GM19438 (cell line): ENCODE data around the gene NXN.
"Not testable (repeated sequence)": the region's sequence is repeated elsewhere in the genome, so short reads cannot be mapped to it uniquely, and the experiment has no call there.

Source experiments
- ATAC-seq: cut with Tn5 transposase; IDR thresholded peaks from one replicate; pipeline ENCODE4 v1.9.1; 2021; ENCODE audit warnings: low read depth; ENCODE audit not compliant: unreplicated experiment

Gene NXN

DNA sequence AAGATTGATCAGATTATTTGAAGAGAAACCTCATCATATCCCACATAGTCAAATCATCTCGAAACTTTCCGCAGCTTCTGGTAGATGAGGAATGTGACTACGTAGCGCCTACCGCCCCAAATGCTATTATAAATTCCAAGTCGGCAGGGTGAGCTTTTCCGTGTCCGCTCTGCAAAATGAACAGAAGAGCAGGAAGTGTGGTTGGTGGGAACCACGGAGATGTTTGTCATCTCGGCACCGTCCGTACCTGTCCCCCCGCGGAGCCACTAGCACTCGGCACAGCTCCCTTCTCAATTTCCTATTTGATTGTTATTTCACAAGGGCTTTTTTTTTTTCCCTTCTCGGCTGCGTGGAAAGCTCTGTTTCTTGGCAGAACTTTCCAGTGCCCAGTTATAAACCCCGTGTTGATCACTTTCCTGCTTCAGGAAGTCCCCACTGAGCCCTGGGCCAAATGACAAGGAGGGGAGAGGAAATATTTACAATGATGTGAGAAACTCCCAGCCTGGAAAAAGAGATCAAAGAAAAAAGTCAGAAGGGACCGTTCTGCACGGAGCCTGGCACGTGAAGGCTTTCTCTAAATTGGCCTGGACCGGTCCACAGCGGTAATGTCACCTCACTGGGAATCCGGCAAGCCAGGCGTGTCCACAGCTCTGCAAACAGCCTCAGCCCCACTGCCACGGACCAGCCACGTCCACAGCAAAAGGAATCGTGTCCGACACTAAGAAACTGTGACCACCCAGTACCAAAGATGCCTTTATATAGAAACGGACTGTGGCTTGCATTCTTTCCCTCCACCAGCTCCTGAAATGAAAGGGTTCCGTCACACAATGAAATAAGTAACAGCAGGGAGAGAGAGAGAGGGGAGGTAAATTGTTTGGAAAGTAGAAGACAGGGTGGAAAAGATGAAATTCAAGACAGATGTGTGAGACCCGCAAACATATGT is 132.4 kb downstream of the NXN start:
- ATAC-seq, result no peak

DNA sequence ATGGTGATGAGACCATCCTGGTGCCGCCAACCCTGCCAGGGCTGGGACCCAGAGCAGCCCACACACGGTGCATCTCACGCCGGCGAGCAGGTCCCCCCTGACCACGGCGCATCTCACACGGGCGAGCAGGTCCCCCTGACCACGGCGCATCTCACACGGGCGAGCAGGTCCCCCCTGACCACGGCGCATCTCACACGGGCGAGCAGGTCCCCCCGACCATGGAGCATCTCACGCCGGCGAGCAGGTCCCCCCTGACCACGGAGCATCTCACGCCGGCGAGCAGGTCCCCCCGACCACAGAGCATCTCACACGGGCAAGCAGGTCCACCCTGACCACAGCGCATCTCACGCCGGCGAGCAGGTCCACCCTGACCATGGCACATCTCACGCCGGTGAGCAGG is 138.3 kb downstream of the NXN start:
- ATAC-seq, result no peak

DNA sequence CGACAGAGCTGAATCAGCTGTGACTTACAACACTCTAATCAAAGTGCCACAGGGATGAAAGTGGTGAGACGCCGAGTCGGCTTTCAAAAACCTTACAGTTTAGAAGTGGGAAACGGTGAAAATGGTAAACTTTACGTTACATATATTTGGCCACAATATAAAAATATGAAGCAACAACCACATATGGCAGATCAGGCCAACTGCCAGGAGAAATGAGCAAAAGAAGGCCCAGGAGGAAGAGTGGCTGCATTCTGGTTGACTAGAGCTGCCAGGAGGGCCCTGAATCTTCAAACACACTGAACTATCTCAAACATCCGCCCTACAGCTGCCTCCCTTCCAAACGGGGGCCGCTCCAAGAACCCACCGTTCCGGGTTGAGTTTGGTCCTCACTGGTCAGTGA is 141.1 kb downstream of the NXN start:
- no peak for ATAC-seq

DNA sequence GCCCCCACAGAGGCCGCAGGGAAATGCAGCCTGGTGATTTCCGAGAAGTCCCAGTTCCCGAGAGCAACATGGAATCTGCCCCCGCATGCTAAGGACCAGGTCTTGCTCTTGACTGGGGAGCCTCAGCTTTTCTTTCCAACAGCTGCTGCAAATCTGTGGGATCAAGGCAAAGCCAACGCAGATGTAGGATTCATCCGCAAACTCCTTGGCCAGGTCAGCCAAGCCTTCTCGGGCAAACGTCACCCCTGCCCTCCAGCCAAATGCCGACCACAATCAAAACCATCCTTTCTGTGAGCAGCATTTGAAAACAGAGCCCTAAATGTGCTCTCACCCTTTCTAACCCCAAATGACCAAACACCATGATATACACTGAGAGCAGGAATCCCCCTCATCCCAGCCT is 143.4 kb downstream of the NXN start:
- ATAC-seq, result no peak

DNA sequence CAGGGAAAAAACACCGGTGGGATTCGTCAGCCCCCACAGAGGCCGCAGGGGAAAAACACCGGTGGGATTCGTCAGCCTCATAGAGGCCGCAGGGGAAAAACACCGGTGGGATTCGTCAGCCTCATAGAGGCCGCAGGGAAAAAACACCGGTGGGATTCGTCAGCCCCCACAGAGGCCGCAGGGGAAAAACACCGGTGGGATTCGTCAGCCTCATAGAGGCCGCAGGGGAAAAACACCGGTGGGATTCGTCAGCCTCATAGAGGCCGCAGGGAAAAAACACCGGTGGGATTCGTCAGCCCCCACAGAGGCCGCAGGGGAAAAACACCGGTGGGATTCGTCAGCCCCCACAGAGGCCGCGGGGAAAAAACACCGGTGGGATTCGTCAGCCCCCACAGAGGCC is 143.9 kb downstream of the NXN start:
- ATAC-seq, result not testable (repeated sequence)

DNA sequence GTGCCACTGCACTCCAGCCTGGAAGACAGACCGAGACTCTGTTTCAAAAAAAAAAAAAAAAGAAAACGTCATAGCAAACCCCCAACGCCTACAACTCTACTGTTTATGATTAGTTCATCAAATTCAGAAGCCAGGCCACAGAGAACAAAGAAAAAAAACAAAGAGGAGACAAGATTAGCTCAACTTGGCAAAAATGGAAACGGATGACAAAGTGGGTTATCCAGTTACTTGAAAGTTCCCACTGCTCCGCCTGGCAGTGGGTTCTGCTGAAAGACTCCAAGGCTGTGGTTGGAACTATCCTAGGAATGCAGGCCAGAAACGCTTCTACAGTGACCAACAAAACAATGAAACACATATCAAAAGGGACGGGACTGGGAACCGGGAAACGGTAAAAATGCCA is 144.3 kb downstream of the NXN start:
- no peak for ATAC-seq

DNA sequence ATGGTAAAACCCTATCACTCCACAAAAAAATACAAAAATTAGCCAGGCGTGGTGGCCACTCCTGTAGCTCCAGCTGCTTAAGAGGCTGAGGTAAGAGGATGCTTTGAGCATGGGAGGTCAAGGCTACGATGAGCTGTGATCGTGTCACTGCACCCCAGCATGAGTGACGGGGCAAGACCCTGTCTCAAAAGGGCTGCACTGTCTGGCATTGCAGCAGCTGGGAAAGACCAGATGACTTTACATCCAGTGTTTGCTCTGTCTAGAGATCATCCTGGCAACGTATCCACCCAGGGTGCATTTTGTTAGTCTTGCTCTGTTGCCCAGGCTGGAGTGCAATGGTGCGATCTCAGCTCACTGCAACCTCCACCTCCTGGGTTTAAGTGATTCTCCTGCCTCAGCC is 145.4 kb downstream of the NXN start:
- no peak for ATAC-seq

DNA sequence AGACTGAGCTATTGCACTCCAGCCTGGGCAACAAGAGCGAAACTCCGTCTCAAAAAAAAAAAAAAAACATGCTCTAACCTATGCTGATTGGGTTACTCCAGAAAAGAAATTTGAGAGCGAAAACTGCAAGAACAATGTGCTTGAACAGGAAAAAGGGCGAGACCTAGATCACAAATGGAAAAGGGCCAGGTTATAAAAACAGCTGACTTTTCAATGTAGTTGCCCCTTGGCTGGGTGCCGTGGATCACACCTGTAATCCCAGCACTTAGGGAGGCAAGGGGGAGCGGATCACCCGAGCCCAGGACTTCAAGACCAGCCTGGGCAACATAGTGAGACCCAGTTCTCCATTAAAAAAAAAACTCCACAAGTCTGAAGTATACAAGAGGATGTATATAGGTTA is 148.6 kb downstream of the NXN start:
- ATAC-seq, result no peak

DNA sequence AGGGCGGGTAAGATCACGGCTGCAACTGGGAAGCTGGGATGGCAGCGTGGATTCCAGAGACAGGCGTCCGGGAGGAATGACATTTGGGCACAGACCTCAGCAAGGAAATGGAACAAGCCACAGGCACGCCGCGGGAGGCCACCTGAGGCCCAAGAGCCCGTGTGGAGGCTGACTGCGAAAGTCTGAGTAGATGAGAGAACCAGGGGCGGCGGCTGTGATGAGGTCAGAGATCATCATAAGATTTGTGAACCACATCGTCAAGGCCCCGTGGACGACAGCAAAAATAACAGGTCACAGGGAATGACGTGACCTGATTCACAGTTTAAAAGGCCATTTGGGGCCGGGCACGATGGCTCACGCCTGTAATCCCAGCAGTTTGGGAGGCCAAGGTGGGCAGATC is 149.2 kb downstream of the NXN start:
- no peak for ATAC-seq

DNA sequence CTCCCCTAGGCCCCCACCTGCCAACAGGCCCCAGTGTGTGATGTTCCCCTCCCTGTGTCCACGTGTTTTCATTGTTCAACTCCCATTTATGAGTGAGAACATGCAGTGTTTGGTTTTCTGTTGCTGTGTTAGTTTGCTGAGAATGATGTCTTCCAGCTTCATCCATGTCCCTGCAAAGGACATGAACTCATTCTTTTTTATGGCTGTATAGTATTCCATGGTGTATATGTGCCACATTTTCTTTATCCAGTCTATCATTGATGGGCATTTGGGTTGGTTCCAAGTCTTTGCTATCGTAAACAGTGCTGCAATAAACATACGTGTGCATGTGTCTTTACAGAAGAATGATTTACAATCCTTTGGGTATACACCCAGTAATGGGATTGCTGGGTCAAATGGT is 150.0 kb downstream of the NXN start:
- ATAC-seq, result not testable (repeated sequence)

DNA sequence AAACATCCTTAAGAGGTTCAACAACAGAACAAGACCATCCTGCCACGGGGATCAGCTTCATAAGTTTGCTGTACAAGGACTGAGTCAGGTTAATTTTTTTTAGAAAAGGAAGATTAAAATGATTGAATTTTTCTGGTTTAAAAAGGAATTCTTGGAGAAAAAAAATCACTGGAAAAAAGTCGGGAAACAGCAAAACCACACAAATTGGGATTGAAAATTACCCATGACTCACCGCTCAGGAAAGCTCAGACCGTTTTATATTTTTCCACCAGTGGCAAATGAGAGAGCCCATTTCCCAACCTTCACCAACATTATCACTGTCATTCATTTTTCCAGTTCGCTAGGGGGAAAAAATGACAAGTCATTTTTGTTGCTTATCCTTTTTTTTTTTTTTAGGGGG is 150.8 kb downstream of the NXN start:
- no peak for ATAC-seq

DNA sequence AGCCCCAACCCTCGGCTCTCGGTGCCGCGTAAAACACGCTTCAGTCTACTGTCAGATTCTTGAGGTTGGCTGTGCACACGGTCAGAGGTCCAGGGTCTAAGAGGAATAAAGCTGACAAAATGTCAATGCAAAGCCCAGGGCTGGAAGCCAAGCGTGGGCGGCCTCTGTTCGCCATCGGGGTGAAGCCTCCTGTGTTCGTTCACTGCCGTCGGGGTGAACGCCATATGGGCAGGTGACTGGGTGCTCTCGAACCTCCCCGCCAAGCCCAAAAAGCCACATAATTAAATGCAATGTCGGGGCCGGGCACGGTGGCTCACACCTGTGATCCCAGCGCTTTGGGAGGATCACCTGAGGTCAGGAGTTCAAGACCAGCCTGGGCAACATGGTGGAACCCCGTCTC is 152.8 kb downstream of the NXN start:
- no peak for ATAC-seq

DNA sequence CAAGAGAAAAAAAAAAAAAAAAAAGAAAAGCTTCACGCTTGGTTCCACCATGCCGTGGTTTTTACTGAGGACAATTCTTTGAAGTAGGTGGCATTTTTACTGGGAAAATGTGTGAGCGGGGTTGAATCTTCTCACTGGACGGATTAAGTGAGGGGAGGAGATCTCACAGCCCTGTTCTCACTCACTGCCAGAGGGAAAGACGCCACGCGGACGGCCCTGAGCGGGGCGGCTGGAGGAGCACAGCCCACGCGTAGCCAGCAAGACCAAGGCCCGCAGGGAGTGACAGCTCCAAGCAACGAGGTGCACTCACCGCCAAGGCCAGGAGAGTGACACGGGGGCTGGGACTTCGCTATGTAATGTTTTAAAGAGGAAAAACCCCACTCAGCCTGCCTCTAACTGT is 154.4 kb downstream of the NXN start:
- ATAC-seq, result no peak

DNA sequence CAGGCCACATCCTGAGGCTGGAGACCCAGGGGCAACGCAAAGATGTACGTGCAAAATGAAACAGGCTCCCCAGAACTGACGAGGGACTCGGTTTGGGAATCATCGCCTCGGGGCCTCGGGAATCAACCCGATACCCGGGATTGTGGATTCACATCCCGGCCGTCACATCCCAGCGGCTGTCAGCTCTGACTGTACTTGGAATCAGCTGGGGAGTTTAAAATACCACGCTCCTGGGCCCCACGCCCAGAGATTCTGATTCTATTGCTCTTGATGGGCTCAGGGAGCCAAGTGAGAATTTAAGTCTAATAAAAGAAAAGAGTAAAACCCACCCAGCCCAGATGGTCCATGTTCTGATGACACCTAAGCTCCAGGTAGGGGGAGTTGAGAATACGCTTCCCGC is 155.2 kb downstream of the NXN start:
- ATAC-seq, result no peak

DNA sequence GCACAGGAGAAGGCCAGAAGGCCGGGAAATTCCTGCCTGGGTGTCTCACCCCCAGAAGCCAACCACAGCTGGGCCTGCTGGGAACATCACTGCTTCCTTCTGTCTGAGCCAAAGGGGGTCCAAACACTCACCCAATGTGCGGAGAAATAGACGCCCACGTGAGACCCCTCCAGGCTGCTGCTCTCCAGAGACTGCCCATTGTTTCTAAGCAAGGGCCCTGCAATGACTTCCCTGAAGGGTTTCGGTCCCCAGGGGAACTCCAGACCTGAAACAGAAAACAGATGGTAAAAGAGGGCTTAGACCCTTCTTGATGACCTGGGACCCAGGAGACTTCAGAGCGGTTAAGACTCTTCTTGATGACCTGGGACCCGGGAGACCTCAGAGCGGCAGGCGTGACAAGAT is 156.1 kb downstream of the NXN start:
- no peak for ATAC-seq

DNA sequence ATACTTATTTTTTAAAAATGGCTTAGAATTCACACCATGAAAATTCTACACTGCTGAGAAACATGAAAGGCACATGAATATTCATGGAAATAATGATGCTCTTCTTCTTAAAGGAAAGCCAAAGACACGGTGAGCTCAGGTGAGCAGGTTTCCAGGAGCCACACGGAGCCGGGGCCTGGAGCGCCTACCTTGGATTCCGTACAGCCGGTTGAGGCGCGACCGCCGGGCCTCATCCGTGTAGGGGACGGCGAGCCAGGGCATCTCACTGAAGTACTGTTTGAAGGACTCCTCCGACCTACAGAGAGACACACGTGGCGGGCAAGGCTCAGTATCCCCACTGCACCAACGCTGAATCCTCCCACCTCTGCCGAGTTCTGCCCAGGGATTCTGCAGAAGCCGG is 160.3 kb downstream of the NXN start:
- no peak for ATAC-seq

DNA sequence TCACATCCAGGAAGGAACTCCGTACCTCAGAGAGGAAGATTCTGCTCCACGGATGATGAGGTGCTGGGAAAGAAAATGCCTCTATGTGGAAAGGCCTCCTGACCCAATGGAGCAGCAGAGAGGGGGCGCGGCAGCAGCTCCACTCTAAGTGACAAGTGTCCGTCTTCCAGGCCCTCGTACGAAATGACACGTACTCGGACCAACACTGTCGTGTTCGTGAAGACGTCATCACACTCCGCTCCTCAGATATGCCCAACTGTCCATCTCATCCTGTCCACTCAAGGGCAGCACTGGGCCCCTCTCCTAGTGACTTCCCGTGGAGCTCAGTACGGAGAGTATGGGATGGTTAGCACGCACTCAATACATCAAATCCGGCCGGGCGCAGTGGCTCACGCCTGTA is 165.2 kb downstream of the NXN start:
- ATAC-seq, result no peak

DNA sequence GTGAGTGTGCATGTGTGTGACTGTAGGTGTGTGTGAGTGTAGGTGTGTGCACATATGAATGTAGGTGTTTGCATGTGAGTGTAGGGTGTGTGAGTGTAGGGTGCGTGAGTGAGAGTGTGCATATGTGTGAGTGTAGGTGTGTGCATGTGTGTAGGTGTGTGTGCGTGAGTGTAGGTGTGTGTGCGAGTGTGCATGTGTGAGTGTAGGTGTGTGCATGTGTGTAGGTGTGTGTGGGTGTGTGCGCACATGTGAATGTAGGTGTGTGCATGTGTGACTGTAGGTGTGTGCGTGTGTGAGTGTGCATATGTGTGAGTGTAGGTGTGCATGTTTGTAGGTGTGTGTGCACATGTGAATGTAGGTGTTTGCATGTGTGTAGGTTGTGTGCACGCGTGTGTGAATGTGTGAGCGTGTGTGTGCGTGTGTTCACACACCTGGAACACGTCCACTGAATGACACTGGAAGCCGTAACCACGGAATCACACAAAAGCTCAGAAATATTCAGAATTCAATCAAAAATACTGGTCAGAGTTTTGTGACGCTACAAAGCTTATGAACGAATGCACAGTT is 166.9 kb downstream of the NXN start:
- ATAC-seq, result no peak

DNA sequence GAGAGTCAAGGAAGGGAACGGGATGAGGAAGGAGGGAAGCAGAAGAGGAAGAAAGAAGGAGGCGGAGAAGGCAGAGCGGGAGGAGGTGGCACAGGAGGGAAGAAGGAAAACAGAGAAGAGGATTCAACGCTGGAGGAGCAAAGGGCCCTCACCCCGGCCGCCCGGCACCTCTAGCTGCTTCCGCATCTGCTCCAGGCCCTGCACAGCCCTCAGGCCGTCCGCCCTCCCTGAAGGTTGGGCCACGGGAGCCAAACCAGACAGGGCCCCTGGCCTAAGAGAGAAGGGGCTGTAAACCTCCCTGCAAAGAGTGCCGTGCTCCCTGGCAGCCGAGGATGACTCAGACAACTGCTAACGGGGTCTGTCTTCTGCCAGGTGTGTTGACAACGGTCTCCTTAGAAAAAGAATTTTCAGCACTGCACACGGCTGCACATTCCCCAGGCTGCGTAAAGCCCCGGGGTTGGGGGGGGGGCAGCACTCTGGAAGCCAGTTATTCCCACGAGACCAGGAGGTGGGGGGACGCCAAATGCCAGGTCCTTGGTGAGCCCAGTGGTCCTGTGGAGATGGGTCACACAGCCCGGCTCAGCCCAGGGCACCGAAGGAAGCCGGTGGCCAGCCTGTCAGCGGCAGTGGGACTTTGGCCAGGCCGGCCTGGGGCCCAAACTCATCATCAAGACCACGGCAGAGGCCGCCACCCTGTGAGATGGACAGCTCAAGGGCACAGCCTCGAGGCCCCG is 168.4 kb downstream of the NXN start:
- ATAC-seq, result no peak

DNA sequence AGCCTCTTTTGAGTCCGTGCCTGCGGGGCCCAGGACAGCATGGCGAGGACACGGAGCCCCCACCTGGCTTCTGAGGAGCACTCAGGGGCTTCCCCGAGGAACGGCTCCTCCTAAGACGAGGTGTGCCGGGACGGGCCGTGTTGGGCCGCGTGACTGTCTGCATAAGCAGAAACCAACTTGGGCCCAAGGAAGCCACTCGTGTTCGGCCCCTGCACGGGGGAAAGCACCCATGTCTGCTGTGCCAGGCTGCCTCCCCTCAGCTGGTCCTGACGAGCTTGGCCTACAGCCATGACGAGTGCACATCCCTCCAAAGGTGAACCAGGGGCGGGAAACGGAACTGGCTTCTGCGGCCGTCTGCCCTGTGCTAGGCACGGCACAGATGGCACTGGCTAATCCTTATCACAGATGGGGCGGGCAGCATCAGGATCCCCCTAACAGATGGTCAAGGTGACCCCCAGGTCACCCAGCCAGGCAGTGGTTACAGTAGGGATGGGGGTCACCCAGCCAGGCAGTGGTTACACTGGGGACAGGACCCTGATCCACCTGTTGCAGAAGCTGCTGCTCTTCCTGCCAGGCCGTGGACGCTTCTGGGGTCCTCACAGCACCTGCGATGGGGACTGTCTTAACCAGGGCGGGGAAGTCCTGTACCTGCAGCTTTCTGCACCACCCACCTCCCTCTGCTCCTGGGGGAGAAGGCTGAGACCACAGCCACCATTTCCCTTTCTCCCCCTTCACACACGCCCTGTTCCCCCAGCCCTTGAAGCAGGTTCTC is 171.9 kb downstream of the NXN start:
- no peak for ATAC-seq
